K562 (cell line): Measurements from ENCODE around the gene GNPTAB. TPM values are rescaled to one million over a fixed set of nuclear protein-coding genes. Genes with fewer than 3 reads are reported as not detected.

ENCODE experiments used
- ATAC-seq: fragments of 200-7000 bp; cut with Tn5 transposase; 3 replicates; pipeline ENCODE4 v1.9.1; 2020; ENCODE audit warnings: moderate library complexity
- BruUV-seq: library from RNA; stranded (reverse); fragments of 400-500 nt; replicated peaks from 2 replicates; lab custom pipeline; 2021; lab: Mats Ljungman, UMichigan
- CTCF ChIA-PET: fragments of 300-600 bp; formaldehyde crosslinking; extraction: SDS; loops from one replicate; lab custom pipeline; 2021; ENCODE audit warnings: low intra/inter-chr PET ratio; lab: Yijun Ruan, JAX
- POLR2A ChIA-PET: fragments of 300-600, 350-650 bp; sonication (Branson Sonifier 250); formaldehyde crosslinking; extraction: SDS; loops from one replicate; lab custom pipeline; 2021; ENCODE audit warnings: antibody characterized with exemption, inconsistent platforms; lab: Yijun Ruan, JAX
- DNase-seq, 4 experiments: peaks; one replicate each; pipeline versions ENCODE4 v3.0.0 to v3.0.0-alpha.2; 2011 to 2018; ENCODE audit warnings: low spot score in 3 of 4, mixed read lengths in 3 of 4; ENCODE audit errors: extremely low read depth in 1 of 4
- FAIRE-seq: peaks from 2 replicates; lab custom pipeline; 2011; peaks lifted over from hg19 to GRCh38; lab: Jason Lieb, UNC
- H2AFZ ChIP-seq: 2 replicates; pipeline ENCODE4 v1.6.0; 2011; ENCODE audit warnings: low read depth, low read length, control low read depth, inconsistent platforms
- H3K27ac ChIP-seq: fragments of 200-600 bp; 3 replicates; pipeline ENCODE4 v1.8.0; 2011; ENCODE audit warnings: low read depth, mild to moderate bottlenecking, control low read depth, inconsistent platforms, low read length, moderate library complexity, mixed read lengths; ENCODE audit errors: extremely low read depth
- H3K27me3 ChIP-seq, 2 experiments: fragments of 300-600 bp in 1 of 2; 2 replicates in 1 of 2; 3 replicates in 1 of 2; pipeline versions ENCODE4 v1.6.0 to v1.8.0; 2011; ENCODE audit warnings: inconsistent platforms in 2 of 2, low read length in 2 of 2, mild to moderate bottlenecking in 1 of 2, mixed read lengths in 1 of 2, moderate library complexity in 1 of 2; ENCODE audit not compliant: control insufficient read depth in 2 of 2, insufficient read depth in 2 of 2
- H3K36me3 ChIP-seq: fragments of 300-600 bp; 3 replicates; pipeline ENCODE4 v1.8.0; 2011; ENCODE audit warnings: mild to moderate bottlenecking, low read length, inconsistent platforms; ENCODE audit not compliant: control insufficient read depth, insufficient read depth
- H3K4me1 ChIP-seq, 2 experiments: fragments of 200-600 bp in 1 of 2; replicated peaks in 1 of 2; 2 replicates in 1 of 2; 3 replicates in 1 of 2; pipeline versions ENCODE4 v1.5.1 to v1.8.0; 2011; ENCODE audit warnings: inconsistent platforms in 2 of 2, low read length in 2 of 2, mild to moderate bottlenecking in 1 of 2, mixed read lengths in 1 of 2, moderate library complexity in 1 of 2; ENCODE audit not compliant: control insufficient read depth in 2 of 2, insufficient read depth in 2 of 2
- H3K4me2 ChIP-seq: 2 replicates; pipeline ENCODE4 v1.6.1; 2011; ENCODE audit warnings: low read length, control low read depth, inconsistent platforms, mixed read lengths; ENCODE audit not compliant: insufficient read depth
- H3K4me3 ChIP-seq: fragments of 200-600 bp; sonication (generic), shearing (Covaris generic); 2 replicates; pipeline ENCODE4 v1.5.1; 2016; ENCODE audit warnings: control low read depth, inconsistent platforms
- H3K79me2 ChIP-seq: fragments of 200-600 bp; 3 replicates; pipeline ENCODE4 v1.8.0; 2011; ENCODE audit warnings: low read length, inconsistent platforms; ENCODE audit not compliant: control insufficient read depth, insufficient read depth
- H3K9ac ChIP-seq, 2 experiments: 2 replicates each; pipeline versions ENCODE4 v1.6.0 to v1.6.1; 2011; ENCODE audit warnings: low read depth in 2 of 2, low read length in 2 of 2, control low read depth in 1 of 2, inconsistent platforms in 1 of 2, mild to moderate bottlenecking in 1 of 2, mixed read lengths in 1 of 2; ENCODE audit not compliant: insufficient read depth in 1 of 2
- H3K9me1 ChIP-seq: one replicate; pipeline ENCODE4 v1.6.0; 2011; ENCODE audit warnings: inconsistent platforms, mild to moderate bottlenecking, low read length, moderate library complexity; ENCODE audit not compliant: control insufficient read depth, insufficient read depth
- H3K9me3 ChIP-seq: replicated peaks from 2 replicates; pipeline ENCODE4 v1.5.1; 2011; ENCODE audit warnings: low read depth, low read length, inconsistent platforms; ENCODE audit not compliant: control insufficient read depth, insufficient read depth
- H4K20me1 ChIP-seq: replicated peaks from 2 replicates; pipeline ENCODE4 v1.6.1; 2011; ENCODE audit warnings: low read length, inconsistent platforms, mixed read lengths; ENCODE audit not compliant: control insufficient read depth, insufficient read depth
- HDAC6 ChIP-seq: IDR thresholded peaks from 2 replicates; pipeline ENCODE4 v1.6.1; 2012; ENCODE audit warnings: low read depth, mild to moderate bottlenecking, control low read depth, inconsistent platforms, low read length, moderate library complexity
- HLTF ChIP-seq: fragments of 450-650 bp; IDR thresholded peaks from 2 replicates; pipeline ENCODE4 v1.6.1; 2016
- KAT7 ChIP-seq: sonication (generic); formaldehyde crosslinking; IDR thresholded peaks from 2 replicates; pipeline ENCODE4 v1.8.0; 2022; ENCODE audit warnings: missing genetic modification reagents, mild to moderate bottlenecking, borderline replicate concordance
- KLF6 ChIP-seq: fragments of 250-450 bp; sonication (Bioruptor Pico); IDR thresholded peaks from 2 replicates; pipeline ENCODE4 v1.4.0; 2020; ENCODE audit warnings: mild to moderate bottlenecking, moderate library complexity, borderline replicate concordance
- PHB ChIP-seq: fragments of 250-450 bp; sonication (Bioruptor Pico); IDR thresholded peaks from 2 replicates; pipeline ENCODE4 v1.5.0; 2021
- SAP30 ChIP-seq: fragments of 200-600 bp; sonication (generic); IDR thresholded peaks from 2 replicates; pipeline ENCODE4 v1.6.1; 2012; ENCODE audit warnings: borderline replicate concordance, low read depth, mild to moderate bottlenecking, moderate library complexity, low read length, control low read depth, inconsistent platforms; ENCODE audit not compliant: insufficient read depth, poor library complexity, severe bottlenecking
- SP2 ChIP-seq: IDR thresholded peaks from 2 replicates; pipeline ENCODE4 v1.6.1; 2011; ENCODE audit warnings: mild to moderate bottlenecking, low read depth, low read length, moderate library complexity; ENCODE audit not compliant: poor library complexity, severe bottlenecking; ENCODE audit errors: extremely low read depth
- SRF ChIP-seq, 2 experiments: fragments of 250-450, 450-650 bp in 1 of 2; sonication (Bioruptor Pico) in 1 of 2; sonication (generic) in 1 of 2; formaldehyde crosslinking; IDR thresholded peaks; 2 replicates each; pipeline versions ENCODE4 v1.5.0 to v1.5.1; 2020 to 2022; ENCODE audit warnings: mild to moderate bottlenecking in 1 of 2, missing genetic modification reagents in 1 of 2
- STAT5A ChIP-seq: IDR thresholded peaks from 2 replicates; pipeline ENCODE4 v1.6.1; 2012; ENCODE audit warnings: low read length, inconsistent platforms, borderline replicate concordance
- whole genome bisulfite sequencing: fragments of 100-300 bp; shearing (Covaris generic); methylation state at CpG from one replicate; pipeline ENCODE4 v1.1.6; 2016; ENCODE audit warnings: low coverage, mixed read lengths; ENCODE audit not compliant: insufficient coverage; ENCODE audit errors: missing lambda C conversion rate; 5-methylcytosine and 5-hydroxymethylcytosine counted together
- in situ Hi-C: fragments of 300-500 bp; cut with MboI; formaldehyde crosslinking; loops from 4 replicates; pipeline ENCODE4 v1.15.0; 2018; ENCODE audit warnings: inconsistent platforms, mixed read lengths
- intact Hi-C: fragments of 100-400 bp; cut with micrococcal nuclease; formaldehyde crosslinking; loops from 2 replicates; pipeline ENCODE4 v1.14.2; 2022
- polyA plus RNA-seq, 8 experiments: library from polyadenylated mRNA; depleted of rRNA in 4 of 8; stranded (reverse) in 5 of 8; unstranded in 3 of 8; fragments of >200 nt; fragmentation: Nextera tagmentation in 2 of 8; fragmentation: Illumina TruSeq in 1 of 8; extraction: Ambion mirVana in 2 of 8; extraction: Trizol in 1 of 8; gene quantifications; 2 replicates each; pipeline versions ENCODE4 v1.2.1 to v1.2.3, GENCODE V29; 2011 to 2014; ENCODE audit warnings: inconsistent platforms in 1 of 8, missing spikeins in 1 of 8
- total RNA-seq, 7 experiments: library from RNA; depleted of rRNA in 6 of 7; stranded (reverse); fragments of >200 nt in 6 of 7; fragmentation: Illumina TruSeq in 2 of 7; extraction: Trizol in 2 of 7; gene quantifications; 2 replicates each; pipeline versions ENCODE4 v1.2.1 to v1.2.3, GENCODE V29; 2011 to 2021; ENCODE audit warnings: low replicate concordance in 1 of 7
- TF ChIP-seq, protein P1 (sequence below): fragments of 250-450 bp; sonication (Bioruptor Pico); IDR thresholded peaks from 2 replicates; pipeline ENCODE4 v1.5.0; 2021; ENCODE audit warnings: mild to moderate bottlenecking, borderline replicate concordance
- TF ChIP-seq, protein P2 (sequence below): sonication (generic); formaldehyde crosslinking; IDR thresholded peaks from 2 replicates; pipeline ENCODE4 v1.8.1; 2023; ENCODE audit warnings: mild to moderate bottlenecking, missing genetic modification reagents
- TF ChIP-seq, protein P3 (sequence below): fragments of 450-650 bp; IDR thresholded peaks from 2 replicates; pipeline ENCODE4 v1.6.1; 2017; ENCODE audit warnings: antibody characterized with exemption
- TF ChIP-seq, protein P4 (sequence below): fragments of 450-650 bp; IDR thresholded peaks from 2 replicates; pipeline ENCODE4 v1.6.1; 2016; ENCODE audit warnings: low read depth, mild to moderate bottlenecking, moderate library complexity

Gene GNPTAB
- total and polyA plus RNA-seq, 9 of the 15 experiments (the other 6 are each of a cell fraction or from before 2014, with no cell fraction given) = 5.9 to 23.2 (median 19.3) TPM

DNA sequence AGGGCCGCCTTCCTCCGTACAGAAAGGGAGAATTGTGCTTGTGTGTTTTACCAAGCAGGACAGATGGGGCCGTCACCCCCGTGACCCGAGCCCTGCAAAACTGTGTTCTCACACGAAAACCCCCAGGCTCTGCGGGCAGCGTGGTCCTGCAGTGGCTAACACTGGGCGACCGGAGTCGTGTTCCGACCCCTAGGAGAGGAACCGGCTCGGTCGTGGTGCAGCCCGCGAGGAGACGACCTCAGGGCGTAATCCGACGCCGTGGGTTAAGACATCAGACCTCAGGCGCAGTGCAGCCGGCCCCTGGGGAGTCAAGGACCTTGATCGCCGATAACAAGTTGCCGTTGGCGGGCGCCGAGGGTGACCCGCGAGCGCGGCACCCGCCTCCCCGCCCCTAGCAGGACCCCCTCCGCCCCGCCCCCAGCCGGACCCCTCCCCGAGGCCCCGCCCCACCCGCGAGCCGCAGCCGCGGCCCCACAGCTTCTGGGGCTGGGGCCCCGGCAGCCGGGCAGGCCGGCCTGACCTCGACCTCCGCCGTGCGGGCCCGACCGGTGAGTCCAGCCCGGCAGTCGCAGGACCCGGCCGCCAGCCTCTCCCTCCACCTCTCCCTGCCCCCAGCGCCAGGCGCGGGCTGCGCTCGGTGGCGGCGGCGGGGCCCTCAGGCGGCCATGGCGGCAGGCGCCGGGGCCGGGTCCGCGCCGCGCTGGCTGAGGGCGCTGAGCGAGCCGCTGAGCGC, 133.4 kb downstream of the GNPTAB start, which contains the start of gene CHPT1:
Gene CHPT1 (plus strand): TSS at position 444 of the 733 bp plus-strand sequence. CDS start 222 bp downstream, at position 666.
- POLR2A ChIA-PET = interaction anchor here (2.1 kb wide), 1 partner anchor 11 kb away, joined by 6 read pairs; no protein-coding TSS in a partner anchor
- in situ Hi-C loops (no loop called here), intact Hi-C loops (loop anchor here (2.0 to 5.0 kb wide), 2 partner anchors 27 to 1425 kb away; no protein-coding TSS in a partner anchor)
- CTCF ChIA-PET = no interaction called here
- H3K27ac ChIP-seq = peak within 1 kb of the TSS; percentile 96
- no peaks in the 10 kb centered on the region; the same call in 1 of the 2 replicates for H4K20me1 ChIP-seq
- peak; percentile 81 for ATAC-seq
- H3K79me2 ChIP-seq = peaks cover 52% of the 10 kb centered on the region
- peaks cover 11 to 29% of the 10 kb centered on the region in 2 experiments for H3K4me1 ChIP-seq
- peak within 1 kb of the TSS; percentile 87 for H3K4me3 ChIP-seq
- H3K4me2 ChIP-seq = peak within 1 kb of the TSS; percentile 93
- peak; percentile 93 to 96 (median 95) for DNase-seq
- H3K36me3 ChIP-seq = peaks cover 10% of the 10 kb centered on the region; the same call in 1 of the 3 replicates
- BruUV-seq = no TSS peak
- H3K9ac ChIP-seq = peak within 1 kb of the TSS; percentile 93 to 99
- H2AFZ ChIP-seq = peak within 1 kb of the TSS; percentile 94
- H3K27me3 ChIP-seq = no peaks in the 10 kb centered on the region
- WGBS = under 1% methylated on average over 62 of the region's 80 CpGs
- no peaks in the 10 kb centered on the region for H3K9me1 ChIP-seq
- H3K9me3 ChIP-seq = peaks cover 7% of the 10 kb centered on the region
- no peak for FAIRE-seq
- no peak for TF ChIP-seq STAT5A
- TF ChIP-seq, protein P1, sequence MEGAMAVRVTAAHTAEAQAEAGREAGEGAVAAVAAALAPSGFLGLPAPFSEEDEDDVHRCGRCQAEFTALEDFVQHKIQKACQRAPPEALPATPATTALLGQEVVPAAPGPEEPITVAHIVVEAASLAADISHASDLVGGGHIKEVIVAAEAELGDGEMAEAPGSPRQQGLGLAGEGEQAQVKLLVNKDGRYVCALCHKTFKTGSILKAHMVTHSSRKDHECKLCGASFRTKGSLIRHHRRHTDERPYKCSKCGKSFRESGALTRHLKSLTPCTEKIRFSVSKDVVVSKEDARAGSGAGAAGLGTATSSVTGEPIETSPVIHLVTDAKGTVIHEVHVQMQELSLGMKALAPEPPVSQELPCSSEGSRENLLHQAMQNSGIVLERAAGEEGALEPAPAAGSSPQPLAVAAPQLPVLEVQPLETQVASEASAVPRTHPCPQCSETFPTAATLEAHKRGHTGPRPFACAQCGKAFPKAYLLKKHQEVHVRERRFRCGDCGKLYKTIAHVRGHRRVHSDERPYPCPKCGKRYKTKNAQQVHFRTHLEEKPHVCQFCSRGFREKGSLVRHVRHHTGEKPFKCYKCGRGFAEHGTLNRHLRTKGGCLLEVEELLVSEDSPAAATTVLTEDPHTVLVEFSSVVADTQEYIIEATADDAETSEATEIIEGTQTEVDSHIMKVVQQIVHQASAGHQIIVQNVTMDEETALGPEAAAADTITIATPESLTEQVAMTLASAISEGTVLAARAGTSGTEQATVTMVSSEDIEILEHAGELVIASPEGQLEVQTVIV (CRISPR knock-in tag) = no peak
- no peak for TF ChIP-seq PHB (CRISPR knock-in tag)
- no peak for TF ChIP-seq KAT7 (CRISPR knock-in tag)
- TF ChIP-seq HLTF = no peak
- no peak for TF ChIP-seq KLF6
- TF ChIP-seq, protein P2, sequence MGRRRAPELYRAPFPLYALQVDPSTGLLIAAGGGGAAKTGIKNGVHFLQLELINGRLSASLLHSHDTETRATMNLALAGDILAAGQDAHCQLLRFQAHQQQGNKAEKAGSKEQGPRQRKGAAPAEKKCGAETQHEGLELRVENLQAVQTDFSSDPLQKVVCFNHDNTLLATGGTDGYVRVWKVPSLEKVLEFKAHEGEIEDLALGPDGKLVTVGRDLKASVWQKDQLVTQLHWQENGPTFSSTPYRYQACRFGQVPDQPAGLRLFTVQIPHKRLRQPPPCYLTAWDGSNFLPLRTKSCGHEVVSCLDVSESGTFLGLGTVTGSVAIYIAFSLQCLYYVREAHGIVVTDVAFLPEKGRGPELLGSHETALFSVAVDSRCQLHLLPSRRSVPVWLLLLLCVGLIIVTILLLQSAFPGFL = no peak
- TF ChIP-seq, protein P3, sequence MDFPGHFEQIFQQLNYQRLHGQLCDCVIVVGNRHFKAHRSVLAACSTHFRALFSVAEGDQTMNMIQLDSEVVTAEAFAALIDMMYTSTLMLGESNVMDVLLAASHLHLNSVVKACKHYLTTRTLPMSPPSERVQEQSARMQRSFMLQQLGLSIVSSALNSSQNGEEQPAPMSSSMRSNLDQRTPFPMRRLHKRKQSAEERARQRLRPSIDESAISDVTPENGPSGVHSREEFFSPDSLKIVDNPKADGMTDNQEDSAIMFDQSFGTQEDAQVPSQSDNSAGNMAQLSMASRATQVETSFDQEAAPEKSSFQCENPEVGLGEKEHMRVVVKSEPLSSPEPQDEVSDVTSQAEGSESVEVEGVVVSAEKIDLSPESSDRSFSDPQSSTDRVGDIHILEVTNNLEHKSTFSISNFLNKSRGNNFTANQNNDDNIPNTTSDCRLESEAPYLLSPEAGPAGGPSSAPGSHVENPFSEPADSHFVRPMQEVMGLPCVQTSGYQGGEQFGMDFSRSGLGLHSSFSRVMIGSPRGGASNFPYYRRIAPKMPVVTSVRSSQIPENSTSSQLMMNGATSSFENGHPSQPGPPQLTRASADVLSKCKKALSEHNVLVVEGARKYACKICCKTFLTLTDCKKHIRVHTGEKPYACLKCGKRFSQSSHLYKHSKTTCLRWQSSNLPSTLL = no peak
- TF ChIP-seq SRF (CRISPR knock-in tag; IDR thresholded peaks at IDR 0.05) = 0 out of 4 replicates have a peak, but pooled peaks of 1 of the 2 experiments have one; percentile 28
- TF ChIP-seq SAP30 = no peak
- TF ChIP-seq, protein P4, sequence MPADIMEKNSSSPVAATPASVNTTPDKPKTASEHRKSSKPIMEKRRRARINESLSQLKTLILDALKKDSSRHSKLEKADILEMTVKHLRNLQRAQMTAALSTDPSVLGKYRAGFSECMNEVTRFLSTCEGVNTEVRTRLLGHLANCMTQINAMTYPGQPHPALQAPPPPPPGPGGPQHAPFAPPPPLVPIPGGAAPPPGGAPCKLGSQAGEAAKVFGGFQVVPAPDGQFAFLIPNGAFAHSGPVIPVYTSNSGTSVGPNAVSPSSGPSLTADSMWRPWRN = peak; percentile 64
- TF ChIP-seq HDAC6 = no peak
- no peak for TF ChIP-seq SP2
